ENCODE data around the gene C19orf38. TPM values are rescaled to one million over a fixed set of nuclear protein-coding genes. Genes with fewer than 3 reads are reported as not detected.

The C19orf38 gene
- total RNA-seq, 4 donors from 2014 or later: 0.97 to 3.6 (median 1.1) TPM; not detected in 1

- H3K9me3 ChIP-seq: peaks cover 0 to 6% (median 3%) of the 10 kb centered on the region in 4 donors
- H3K27me3 ChIP-seq: no peaks in the 10 kb centered on the region
- H3K27ac ChIP-seq (replicated peaks in 1 of 4): no peak overlapping the region
- peaks cover 0 to 8% (median 5%) of the 10 kb centered on the region in 4 donors for H3K36me3 ChIP-seq
- DNase-seq (ENCODE audit: extremely low spot score): no peak
- no peak for TF ChIP-seq CTCF (IDR thresholded peaks at IDR 0.05)
- TF ChIP-seq POLR2A (IDR thresholded peaks at IDR 0.05; ENCODE audit: low read depth): no peak
- no peak for TF ChIP-seq POLR2AphosphoS5 (IDR thresholded peaks at IDR 0.05)
- TF ChIP-seq EP300 (IDR thresholded peaks at IDR 0.05): no peak
- intact Hi-C loops (cut with DNase I): no loop called here
- H3K4me3 ChIP-seq: no peak overlapping the region
- peaks cover 7 to 19% (median 16%) of the 10 kb centered on the region in 4 donors for H3K4me1 ChIP-seq
- WGBS: 88% methylated on average over 11 of the region's 11 CpGs
Observed at GRCh38 chr19:10838377-10838776, 9.8 kb upstream of the C19orf38 start.

GRCh38 chr19:10839114-10840050 is 8.8 kb upstream of the C19orf38 start:
- no peak for DNase-seq (ENCODE audit: extremely low spot score)
- Histone ChIP-seq H3K9me3 (peaks cover 0 to 6% (median 3%) of the 10 kb centered on the region in 4 donors), H3K27me3 (no peaks in the 10 kb centered on the region), H3K4me1 (peaks cover 7 to 19% (median 16%) of the 10 kb centered on the region in 4 donors), H3K4me3 (no peak overlapping the region), H3K36me3 (no peaks in the 10 kb centered on the region), H3K27ac (replicated peaks in 1 of 4) (no peak overlapping the region)
- intact Hi-C loops (cut with DNase I): no loop called here
- no peak for TF ChIP-seq EP300 (IDR thresholded peaks at IDR 0.05)
- no peak for TF ChIP-seq CTCF (IDR thresholded peaks at IDR 0.05)
- TF ChIP-seq POLR2AphosphoS5 (IDR thresholded peaks at IDR 0.05): no peak
- TF ChIP-seq POLR2A (IDR thresholded peaks at IDR 0.05; ENCODE audit: low read depth): no peak
- 87% methylated on average over 10 of the region's 10 CpGs for WGBS

GRCh38 chr19:10842788-10843187 is 5.4 kb upstream of the C19orf38 start:
- no peaks in the 10 kb centered on the region for H3K27me3 ChIP-seq
- DNase-seq (ENCODE audit: extremely low spot score): no peak
- no peak overlapping the region for H3K27ac ChIP-seq (replicated peaks in 1 of 4)
- peaks cover 0 to 13% (median 10%) of the 10 kb centered on the region in 4 donors for H3K9me3 ChIP-seq
- intact Hi-C loops (cut with DNase I): no loop called here
- H3K4me3 ChIP-seq: no peak overlapping the region
- TF ChIP-seq CTCF (IDR thresholded peaks at IDR 0.05): no peak
- WGBS: 78% methylated on average over 6 of the region's 7 CpGs
- no peaks in the 10 kb centered on the region for H3K4me1 ChIP-seq
- H3K36me3 ChIP-seq: no peaks in the 10 kb centered on the region

GRCh38 chr19:10846500-10847202 is 1.6 kb upstream of the C19orf38 start:
- intact Hi-C loops (cut with DNase I): no loop called here
- Histone ChIP-seq H3K27ac (replicated peaks in 1 of 4) (no peak overlapping the region), H3K4me3 (no peak overlapping the region), H3K27me3 (peaks cover 0 to 28% (median 6%) of the 10 kb centered on the region in 4 donors), H3K9me3 (peaks cover 0 to 13% (median 10%) of the 10 kb centered on the region in 4 donors), H3K36me3 (no peaks in the 10 kb centered on the region), H3K4me1 (no peaks in the 10 kb centered on the region)
- WGBS: 92% methylated on average over 2 of the region's 2 CpGs
- TF ChIP-seq POLR2AphosphoS5 (IDR thresholded peaks at IDR 0.05) (no peak), EP300 (IDR thresholded peaks at IDR 0.05) (no peak), CTCF (IDR thresholded peaks at IDR 0.05) (no peak), POLR2A (IDR thresholded peaks at IDR 0.05; ENCODE audit: low read depth) (no peak)
- no peak for DNase-seq (ENCODE audit: extremely low spot score)

Data from esophagus muscularis mucosa (tissue), 4 donors.